Trophoblast cell (in vitro differentiated cells and primary cell): ENCODE data around the gene RIN3.

Experiments
- DNase-seq, 2 donors: peaks; one replicate each; pipeline ENCODE4 v3.0.0-alpha.2; 2016
- H2AFZ ChIP-seq: 2 replicates; pipeline ENCODE4 v1.6.1; 2013; ENCODE audit warnings: low read length, moderate library complexity, mild to moderate bottlenecking; ENCODE audit not compliant: insufficient read depth, poor library complexity
- H2AK5ac ChIP-seq: 2 replicates; pipeline ENCODE4 v1.6.1; 2013; ENCODE audit warnings: mild to moderate bottlenecking, low read length
- H2BK120ac ChIP-seq: 2 replicates; pipeline ENCODE4 v1.6.1; 2013; ENCODE audit warnings: low read length, mild to moderate bottlenecking, moderate library complexity; ENCODE audit not compliant: insufficient read depth, poor library complexity
- H2BK12ac ChIP-seq: 2 replicates; pipeline ENCODE4 v1.6.1; 2013; ENCODE audit warnings: mild to moderate bottlenecking, low read length, moderate library complexity
- H2BK5ac ChIP-seq: 2 replicates; pipeline ENCODE4 v1.6.1; 2013; ENCODE audit warnings: low read length, low read depth, moderate library complexity, mild to moderate bottlenecking; ENCODE audit not compliant: poor library complexity
- H3K14ac ChIP-seq: 2 replicates; pipeline ENCODE4 v1.6.1; 2013; ENCODE audit warnings: mild to moderate bottlenecking, low read length
- H3K18ac ChIP-seq: 2 replicates; pipeline ENCODE4 v1.6.1; 2013; ENCODE audit warnings: mild to moderate bottlenecking, low read length
- H3K23ac ChIP-seq: 2 replicates; pipeline ENCODE4 v1.6.1; 2013; ENCODE audit warnings: low read length
- H3K27ac ChIP-seq: 2 replicates; pipeline ENCODE4 v1.5.1; 2013; ENCODE audit warnings: low read depth, mild to moderate bottlenecking, inconsistent platforms, low read length, moderate library complexity
- H3K27me3 ChIP-seq: 2 replicates; pipeline ENCODE4 v1.6.1; 2013; ENCODE audit warnings: inconsistent platforms, mild to moderate bottlenecking, low read length, moderate library complexity; ENCODE audit not compliant: insufficient read depth
- H3K36me3 ChIP-seq, 2 experiments: 1 replicate in 1 of 2; 2 replicates in 1 of 2; pipeline ENCODE4 v1.6.1; 2013; ENCODE audit warnings: low read length in 2 of 2, mild to moderate bottlenecking in 2 of 2, moderate library complexity in 1 of 2; ENCODE audit not compliant: insufficient read depth in 2 of 2, control insufficient read depth in 1 of 2
- H3K4ac ChIP-seq: 2 replicates; pipeline ENCODE4 v1.6.1; 2013; ENCODE audit warnings: low read depth, mild to moderate bottlenecking, low read length, moderate library complexity
- H3K4me1 ChIP-seq, 2 experiments: 1 replicate in 1 of 2; 2 replicates in 1 of 2; pipeline ENCODE4 v1.6.1; 2013; ENCODE audit warnings: low read length in 2 of 2, mild to moderate bottlenecking in 2 of 2, moderate library complexity in 1 of 2; ENCODE audit not compliant: insufficient read depth in 2 of 2, control insufficient read depth in 1 of 2
- H3K4me2 ChIP-seq: 2 replicates; pipeline ENCODE4 v1.6.1; 2013; ENCODE audit warnings: inconsistent platforms, mild to moderate bottlenecking, low read length, moderate library complexity
- H3K4me3 ChIP-seq: 2 replicates; pipeline ENCODE4 v1.5.1; 2013; ENCODE audit warnings: mild to moderate bottlenecking, low read depth, low read length, inconsistent platforms
- H3K79me1 ChIP-seq: one replicate; pipeline ENCODE4 v1.6.1; 2013; ENCODE audit warnings: low read length
- H3K79me2 ChIP-seq: 2 replicates; pipeline ENCODE4 v1.6.1; 2013; ENCODE audit warnings: low read length, mild to moderate bottlenecking; ENCODE audit not compliant: control insufficient read depth, insufficient read depth, poor library complexity
- H3K9ac ChIP-seq: 2 replicates; pipeline ENCODE4 v1.6.1; 2013; ENCODE audit warnings: mild to moderate bottlenecking, low read length
- H3K9me3 ChIP-seq: 2 replicates; pipeline ENCODE4 v1.6.1; 2013; ENCODE audit warnings: low read depth, mild to moderate bottlenecking, control low read depth, inconsistent platforms, low read length; ENCODE audit not compliant: insufficient read depth
- H4K12ac ChIP-seq: 2 replicates; pipeline ENCODE4 v1.6.1; 2013; ENCODE audit warnings: low read depth, mild to moderate bottlenecking, low read length, moderate library complexity
- H4K8ac ChIP-seq: 2 replicates; pipeline ENCODE4 v1.6.1; 2013; ENCODE audit warnings: low read depth, mild to moderate bottlenecking, low read length, moderate library complexity
- H4K91ac ChIP-seq: one replicate; pipeline ENCODE4 v1.6.1; 2013; ENCODE audit warnings: low read depth, mild to moderate bottlenecking, low read length, moderate library complexity
- WGBS: extraction: QIAGEN DNeasy Blood & Tissue Kit; methylation state at CpG from one replicate; pipeline ENCODE4 v1.1.7; 2013; ENCODE audit warnings: missing lambda C conversion rate; ENCODE audit not compliant: insufficient read length, insufficient coverage; ENCODE audit errors: extremely low coverage; 5-methylcytosine and 5-hydroxymethylcytosine counted together

Gene RIN3

GRCh38 chr14:92503756-92504491 is 9.7 kb upstream of the RIN3 start:
- Histone ChIP-seq H2AFZ (no peak overlapping the region), H3K4ac (peak overlapping the region; percentile 49), H3K14ac (peak overlapping the region; percentile 44), H2BK12ac (peak overlapping the region; percentile 93), H3K4me1 (peaks cover 11 to 15% of the 10 kb centered on the region in 2 experiments), H4K91ac (peak overlapping the region; percentile 93), H2BK120ac (peak overlapping the region; percentile 59), H3K4me2 (no peak overlapping the region), H2AK5ac (peak overlapping the region; percentile 87), H3K9me3 (no peaks in the 10 kb centered on the region), H3K36me3 (no peaks in the 10 kb centered on the region), H3K18ac (no peak overlapping the region), H3K27me3 (no peaks in the 10 kb centered on the region), H3K9ac (no peak overlapping the region), H4K12ac (no peak overlapping the region), H3K79me2 (no peaks in the 10 kb centered on the region), H3K4me3 (no peak overlapping the region), H3K79me1 (peaks cover 9% of the 10 kb centered on the region), H4K8ac (peak overlapping the region; percentile 71), H3K23ac (no peak overlapping the region), H3K27ac (peak overlapping the region; percentile 71), H2BK5ac (no peak overlapping the region)
- peak; percentile 96 to 98 for DNase-seq
- WGBS, result no CpG with 5 or more reads among the region's 4 CpGs

- Histone ChIP-seq H3K79me1 (peaks cover 13% of the 10 kb centered on the region), H3K9me3 (no peaks in the 10 kb centered on the region), H3K4me3 (no peak overlapping the region), H3K14ac (peak overlapping the region; percentile 24), H2BK12ac (peak overlapping the region; percentile 16), H4K91ac (peak overlapping the region; percentile 26), H3K23ac (no peak overlapping the region), H3K27me3 (no peaks in the 10 kb centered on the region), H3K4ac (no peak overlapping the region), H3K4me1 (peaks cover 7 to 12% of the 10 kb centered on the region in 2 experiments), H2AK5ac (peak overlapping the region; percentile 60), H2BK5ac (no peak overlapping the region), H2AFZ (no peak overlapping the region), H3K9ac (no peak overlapping the region), H4K12ac (no peak overlapping the region), H3K79me2 (no peaks in the 10 kb centered on the region), H3K18ac (no peak overlapping the region), H3K4me2 (no peak overlapping the region), H4K8ac (no peak overlapping the region), H2BK120ac (no peak overlapping the region), H3K27ac (no peak overlapping the region), H3K36me3 (no peaks in the 10 kb centered on the region)
- DNase-seq, result no peak
- no CpG with 5 or more reads among the region's 5 CpGs for WGBS
Observed at GRCh38 chr14:92505826-92506225, 7.8 kb upstream of the RIN3 start.

- no peak overlapping the region for H3K18ac ChIP-seq
- H3K79me1 ChIP-seq, result peaks cover 17% of the 10 kb centered on the region
- H3K9ac ChIP-seq, result no peak overlapping the region
- H3K4ac ChIP-seq, result no peak overlapping the region
- peak overlapping the region; percentile 35 for H2AFZ ChIP-seq
- no peak overlapping the region for H3K27ac ChIP-seq
- H2BK120ac ChIP-seq, result no peak overlapping the region
- no peak overlapping the region for H3K4me3 ChIP-seq
- H4K12ac ChIP-seq, result no peak overlapping the region
- H2BK12ac ChIP-seq, result no peak overlapping the region
- peak overlapping the region; percentile 18 for H2AK5ac ChIP-seq
- H4K91ac ChIP-seq, result peak overlapping the region; percentile 26
- no peaks in the 10 kb centered on the region for H3K9me3 ChIP-seq
- H3K4me1 ChIP-seq, result peaks cover 11 to 16% of the 10 kb centered on the region in 2 experiments
- H3K4me2 ChIP-seq, result no peak overlapping the region
- H3K27me3 ChIP-seq, result no peaks in the 10 kb centered on the region
- no peaks in the 10 kb centered on the region for H3K36me3 ChIP-seq
- H2BK5ac ChIP-seq, result no peak overlapping the region
- no peak overlapping the region for H3K23ac ChIP-seq
- H4K8ac ChIP-seq, result no peak overlapping the region
- peaks cover 2% of the 10 kb centered on the region for H3K79me2 ChIP-seq
- DNase-seq, result no peak
- peak overlapping the region; percentile 24 for H3K14ac ChIP-seq
- WGBS, result no CpG with 5 or more reads among the region's 3 CpGs
Observed at GRCh38 chr14:92506231-92506630, 7.3 kb upstream of the RIN3 start.

GRCh38 chr14:92507174-92507768 is 6.3 kb upstream of the RIN3 start:
- H3K4me2 ChIP-seq, result no peak overlapping the region
- no peak overlapping the region for H3K27ac ChIP-seq
- H3K79me2 ChIP-seq, result peaks cover 2% of the 10 kb centered on the region
- H3K4me1 ChIP-seq, result peaks cover 13 to 20% of the 10 kb centered on the region in 2 experiments
- H2AFZ ChIP-seq, result no peak overlapping the region
- H2BK12ac ChIP-seq, result peak overlapping the region; percentile 20
- WGBS, result no CpG with 5 or more reads among the region's 4 CpGs
- H4K91ac ChIP-seq, result no peak overlapping the region
- no peak overlapping the region for H3K4me3 ChIP-seq
- no peaks in the 10 kb centered on the region for H3K27me3 ChIP-seq
- no peak overlapping the region for H4K12ac ChIP-seq
- no peak overlapping the region for H3K18ac ChIP-seq
- no peaks in the 10 kb centered on the region for H3K36me3 ChIP-seq
- H2AK5ac ChIP-seq, result no peak overlapping the region
- H3K9ac ChIP-seq, result no peak overlapping the region
- no peak overlapping the region for H2BK120ac ChIP-seq
- DNase-seq, result no peak
- H2BK5ac ChIP-seq, result no peak overlapping the region
- no peak overlapping the region for H4K8ac ChIP-seq
- no peak overlapping the region for H3K4ac ChIP-seq
- peaks cover 18% of the 10 kb centered on the region for H3K79me1 ChIP-seq
- H3K9me3 ChIP-seq, result no peaks in the 10 kb centered on the region
- H3K14ac ChIP-seq, result no peak overlapping the region
- no peak overlapping the region for H3K23ac ChIP-seq
